GM23248 (cell line): ENCODE measurements around the gene NKX1-1.

Experiments
- EZH2 ChIP-seq: fragments of 200-600 bp; sonication (generic); IDR thresholded peaks from 2 replicates; pipeline ENCODE4 v1.6.1; 2018; ENCODE audit warnings: antibody characterized with exemption, mild to moderate bottlenecking; ENCODE audit not compliant: insufficient read depth, poor library complexity, severe bottlenecking
- EZH2phosphoT487 ChIP-seq: fragments of 200-600 bp; sonication (generic); IDR thresholded peaks from 2 replicates; pipeline ENCODE4 v1.6.1; 2018; ENCODE audit warnings: antibody characterized with exemption, moderate library complexity, mild to moderate bottlenecking, low read depth; ENCODE audit not compliant: insufficient read depth

DNA sequence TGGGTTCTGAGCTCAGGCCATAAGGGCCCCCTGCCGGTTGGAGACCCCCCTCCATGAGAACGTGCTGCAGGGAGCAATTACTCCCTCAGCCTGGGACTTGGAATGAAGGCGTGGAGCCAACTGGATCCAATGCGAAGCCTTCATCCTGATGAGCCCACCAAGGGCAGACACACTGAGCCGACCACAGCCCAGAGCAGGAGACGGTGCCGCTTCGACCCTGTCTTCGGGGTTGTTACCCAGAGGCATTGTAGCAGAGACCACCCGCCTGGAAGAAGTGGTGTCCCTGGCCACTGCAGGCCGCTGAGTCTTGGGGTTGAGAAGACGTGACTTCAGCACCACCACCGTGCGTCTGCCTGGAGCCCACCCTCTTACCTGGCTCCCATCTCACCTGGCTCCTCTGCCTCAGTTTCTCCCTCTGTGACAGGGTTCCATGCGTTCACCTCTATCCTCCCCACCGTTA, 7.0 kb upstream of the NKX1-1 start:
- TF ChIP-seq EZH2phosphoT487 (no peak), EZH2 (no peak)
